SHP77 treated with DMSO at 0.1 percent for 48 hours (cell line): ENCODE data around the gene ZG16.

Experiments
- DNase-seq: peaks from one replicate; lab custom pipeline; 2025; lab: John Stamatoyannopoulos, UW

ZG16 gene

GRCh38 chr16:29825145-29826044 is 47.3 kb downstream of the ZG16 start:
- DNase-seq, result no peak

GRCh38 chr16:29826342-29826695 is 48.3 kb downstream of the ZG16 start:
- DNase-seq, result no peak

GRCh38 chr16:29830774-29831173 is 52.7 kb downstream of the ZG16 start:
- no peak for DNase-seq

DNA sequence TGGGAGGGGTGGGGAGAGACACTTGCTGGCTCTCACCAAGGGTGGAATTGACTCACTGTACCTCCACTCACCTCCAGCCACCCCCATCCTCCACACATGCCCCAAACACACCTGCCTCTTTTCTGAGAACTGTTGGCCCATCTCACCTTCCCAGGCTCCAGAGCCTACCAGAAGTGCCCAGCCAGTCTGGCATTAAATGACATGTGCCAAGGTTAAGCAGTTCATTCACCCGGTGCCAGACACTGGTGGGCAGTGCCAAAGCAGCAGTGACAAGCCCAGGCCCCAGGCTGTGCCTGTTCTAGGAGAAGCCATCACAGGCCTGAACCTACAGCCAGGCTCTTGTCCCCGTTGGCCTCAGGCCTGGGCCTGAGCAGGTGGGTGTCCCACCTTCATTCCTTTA is 53.4 kb downstream of the ZG16 start:
- DNase-seq, result no peak
